Measurements from ENCODE around the gene RFX4. TPM values are rescaled to one million over a fixed set of nuclear protein-coding genes. Genes with fewer than 3 reads are reported as not detected.

Gene RFX4
- total RNA-seq, 2 donors from 2014 or later = not detected

GRCh38 chr12:106631797-106632196 lies 49.0 kb downstream of the RFX4 start:
- Histone ChIP-seq H3K27me3 (no peaks in the 10 kb centered on the region), H3K36me3 (no peaks in the 10 kb centered on the region), H3K27ac (no peak overlapping the region), H3K4me3 (no peak overlapping the region), H3K4me1 (peaks cover 0 to 3% of the 10 kb centered on the region in 2 donors), H3K9me3 (no peaks in the 10 kb centered on the region)
- TF ChIP-seq CTCF (IDR thresholded peaks at IDR 0.05) = no peak
- no peak for DNase-seq (ENCODE audit: low spot score)

GRCh38 chr12:106632797-106633450 lies 50.1 kb downstream of the RFX4 start:
- Histone ChIP-seq H3K27ac (no peak overlapping the region), H3K36me3 (no peaks in the 10 kb centered on the region), H3K27me3 (no peaks in the 10 kb centered on the region), H3K9me3 (no peaks in the 10 kb centered on the region), H3K4me3 (no peak overlapping the region), H3K4me1 (peaks cover 0 to 3% of the 10 kb centered on the region in 2 donors)
- DNase-seq (ENCODE audit: low spot score) = no peak
- TF ChIP-seq CTCF (IDR thresholded peaks at IDR 0.05) = no peak

- DNase-seq (ENCODE audit: low spot score) = no peak
- TF ChIP-seq CTCF (IDR thresholded peaks at IDR 0.05) = no peak
- H3K36me3 ChIP-seq = no peaks in the 10 kb centered on the region
- no peaks in the 10 kb centered on the region for H3K9me3 ChIP-seq
- H3K4me3 ChIP-seq = no peak overlapping the region
- peaks cover 0 to 3% of the 10 kb centered on the region in 2 donors for H3K4me1 ChIP-seq
- H3K27me3 ChIP-seq = no peaks in the 10 kb centered on the region
- no peak overlapping the region for H3K27ac ChIP-seq
Measured at GRCh38 chr12:106633451-106633823, 50.6 kb downstream of the RFX4 start.

GRCh38 chr12:106634206-106634605 lies 51.4 kb downstream of the RFX4 start:
- no peak for DNase-seq (ENCODE audit: low spot score)
- Histone ChIP-seq H3K4me1 (peaks cover 0 to 3% of the 10 kb centered on the region in 2 donors), H3K9me3 (no peaks in the 10 kb centered on the region), H3K27me3 (no peaks in the 10 kb centered on the region), H3K4me3 (no peak overlapping the region), H3K27ac (no peak overlapping the region), H3K36me3 (no peaks in the 10 kb centered on the region)
- TF ChIP-seq CTCF (IDR thresholded peaks at IDR 0.05) = no peak

- no peak overlapping the region for H3K27ac ChIP-seq
- TF ChIP-seq CTCF (IDR thresholded peaks at IDR 0.05) = no peak
- H3K9me3 ChIP-seq = no peaks in the 10 kb centered on the region
- no peak overlapping the region for H3K4me3 ChIP-seq
- no peaks in the 10 kb centered on the region for H3K36me3 ChIP-seq
- DNase-seq (ENCODE audit: low spot score) = no peak
- no peaks in the 10 kb centered on the region for H3K4me1 ChIP-seq
- no peaks in the 10 kb centered on the region for H3K27me3 ChIP-seq
Measured at GRCh38 chr12:106643000-106643399, 60.2 kb downstream of the RFX4 start.

Measured in right atrium auricular region (tissue), 2 donors.